Naive B cell (primary cell): Measurements from ENCODE around the gene MEIS1. TPM values are rescaled to one million over a fixed set of nuclear protein-coding genes. Genes with fewer than 3 reads are reported as not detected.

ENCODE experiments used
- ATAC-seq, 2 donors: fragments of 150-1000 bp; cut with Tn5 transposase; 2 replicates each; pipeline ENCODE4 v1.10.0; 2021; ENCODE audit warnings: low read depth in 2 of 2, mild to moderate bottlenecking in 2 of 2, moderate library complexity in 2 of 2
- DNase-seq: peaks from one replicate; pipeline ENCODE4 v3.0.0; 2022
- H3K27ac Mint-ChIP-seq, 6 donors: one replicate each; pipeline ENCODE4 v1.8.0; 2020 to 2022; ENCODE audit warnings: mild to moderate bottlenecking in 6 of 6, mixed read lengths in 6 of 6, moderate library complexity in 5 of 6, inconsistent platforms in 2 of 6
- H3K27me3 Mint-ChIP-seq, 3 donors: one replicate each; pipeline ENCODE4 v1.8.0; 2021 to 2022; ENCODE audit warnings: mixed read lengths in 3 of 3, mild to moderate bottlenecking in 1 of 3
- H3K36me3 Mint-ChIP-seq, 2 donors: one replicate each; pipeline ENCODE4 v1.8.0; 2020 to 2022; ENCODE audit warnings: mixed read lengths in 2 of 2, inconsistent platforms in 1 of 2, mild to moderate bottlenecking in 1 of 2
- H3K4me1 Mint-ChIP-seq, 3 donors: one replicate each; pipeline ENCODE4 v1.8.0; 2020 to 2022; ENCODE audit warnings: mixed read lengths in 3 of 3, inconsistent platforms in 1 of 3, mild to moderate bottlenecking in 1 of 3, moderate library complexity in 1 of 3
- H3K4me3 Mint-ChIP-seq, 8 donors: one replicate each; pipeline ENCODE4 v1.8.0; 2020 to 2022; ENCODE audit warnings: mild to moderate bottlenecking in 8 of 8, mixed read lengths in 8 of 8, moderate library complexity in 8 of 8, inconsistent platforms in 2 of 8
- H3K9me3 Mint-ChIP-seq, 7 donors: one replicate each; pipeline ENCODE4 v1.8.0; 2020 to 2022; ENCODE audit warnings: mixed read lengths in 7 of 7, mild to moderate bottlenecking in 5 of 7, inconsistent platforms in 2 of 7, moderate library complexity in 1 of 7
- polyA plus RNA-seq, 6 donors: library from polyadenylated mRNA; unstranded; fragments of 300-500 nt; fragmentation: Illumina TruSeq; gene quantifications; one replicate each; pipeline ENCODE4 v1.2.3, GENCODE V29; 2021; ENCODE audit warnings: low read depth in 6 of 6

MEIS1 gene
- polyA plus RNA-seq, 6 donors from 2014 or later = 0.56 to 1.9 (median 0.90) TPM; not detected in 3

GRCh38 chr2:66580166-66581049 is 145.5 kb downstream of the MEIS1 start:
- Mint-ChIP-seq H3K36me3 (no peaks in the 10 kb centered on the region), H3K27me3 (peaks cover 38 to 48% (median 40%) of the 10 kb centered on the region in 3 donors), H3K4me1 (peaks cover 9 to 29% (median 25%) of the 10 kb centered on the region in 3 donors), H3K27ac (peak overlapping the region in 1 of 6 donors; percentile 51), H3K4me3 (peak overlapping the region in 3 of 8 donors; percentile 10 to 70 (median 17)), H3K9me3 (peaks cover 0 to 21% (median 5%) of the 10 kb centered on the region in 7 donors)
- ATAC-seq (no peak), DNase-seq (no peak)

- peaks cover 39 to 42% (median 41%) of the 10 kb centered on the region in 3 donors for H3K27me3 Mint-ChIP-seq
- H3K36me3 Mint-ChIP-seq = no peaks in the 10 kb centered on the region
- DNase-seq (no peak), ATAC-seq (no peak)
- H3K4me3 Mint-ChIP-seq = peak overlapping the region in 3 of 8 donors; percentile 5 to 70 (median 17)
- peak overlapping the region in 1 of 6 donors; percentile 51 for H3K27ac Mint-ChIP-seq
- H3K4me1 Mint-ChIP-seq = peaks cover 7 to 23% (median 20%) of the 10 kb centered on the region in 3 donors
- H3K9me3 Mint-ChIP-seq = peaks cover 0 to 21% (median 5%) of the 10 kb centered on the region in 7 donors
Measured at GRCh38 chr2:66581339-66582103, 146.6 kb downstream of the MEIS1 start.

- DNase-seq (no peak), ATAC-seq (no peak)
- H3K27me3 Mint-ChIP-seq = peaks cover 32 to 36% (median 34%) of the 10 kb centered on the region in 3 donors
- peaks cover 0 to 21% (median 5%) of the 10 kb centered on the region in 7 donors for H3K9me3 Mint-ChIP-seq
- H3K4me1 Mint-ChIP-seq = peaks cover 4 to 14% (median 12%) of the 10 kb centered on the region in 3 donors
- no peak overlapping the region for H3K27ac Mint-ChIP-seq
- no peak overlapping the region for H3K4me3 Mint-ChIP-seq
- H3K36me3 Mint-ChIP-seq = no peaks in the 10 kb centered on the region
Measured at GRCh38 chr2:66582104-66582986, 147.4 kb downstream of the MEIS1 start.

GRCh38 chr2:66582987-66583880 is 148.3 kb downstream of the MEIS1 start:
- Mint-ChIP-seq H3K27me3 (peaks cover 24 to 29% (median 25%) of the 10 kb centered on the region in 3 donors), H3K36me3 (no peaks in the 10 kb centered on the region), H3K27ac (no peak overlapping the region), H3K4me1 (peaks cover 0 to 7% (median 6%) of the 10 kb centered on the region in 3 donors), H3K4me3 (no peak overlapping the region), H3K9me3 (peaks cover 0 to 21% (median 5%) of the 10 kb centered on the region in 7 donors)
- DNase-seq (no peak), ATAC-seq (peak; percentile 37 to 49)

GRCh38 chr2:66583881-66584280 is 149.0 kb downstream of the MEIS1 start:
- no peak overlapping the region for H3K27ac Mint-ChIP-seq
- H3K4me1 Mint-ChIP-seq = peaks cover 0 to 7% (median 6%) of the 10 kb centered on the region in 3 donors
- DNase-seq (no peak), ATAC-seq (no peak)
- H3K36me3 Mint-ChIP-seq = no peaks in the 10 kb centered on the region
- H3K4me3 Mint-ChIP-seq = no peak overlapping the region
- H3K27me3 Mint-ChIP-seq = peaks cover 17 to 23% (median 19%) of the 10 kb centered on the region in 3 donors
- peaks cover 0 to 17% (median 5%) of the 10 kb centered on the region in 7 donors for H3K9me3 Mint-ChIP-seq

- peaks cover 8 to 15% (median 9%) of the 10 kb centered on the region in 3 donors for H3K27me3 Mint-ChIP-seq
- peaks cover 0 to 7% (median 6%) of the 10 kb centered on the region in 3 donors for H3K4me1 Mint-ChIP-seq
- peaks cover 0 to 15% (median 3%) of the 10 kb centered on the region in 7 donors for H3K9me3 Mint-ChIP-seq
- H3K27ac Mint-ChIP-seq = no peak overlapping the region
- no peak for DNase-seq
- ATAC-seq = no peak
- no peak overlapping the region for H3K4me3 Mint-ChIP-seq
- H3K36me3 Mint-ChIP-seq = no peaks in the 10 kb centered on the region
Measured at GRCh38 chr2:66585587-66585986, 150.7 kb downstream of the MEIS1 start.

GRCh38 chr2:66587216-66587615 is 152.3 kb downstream of the MEIS1 start:
- H3K27me3 Mint-ChIP-seq = peaks cover 0 to 8% (median 8%) of the 10 kb centered on the region in 3 donors
- H3K36me3 Mint-ChIP-seq = no peaks in the 10 kb centered on the region
- peaks cover 0 to 17% (median 0%) of the 10 kb centered on the region in 7 donors for H3K9me3 Mint-ChIP-seq
- H3K4me3 Mint-ChIP-seq = no peak overlapping the region
- no peak for DNase-seq
- H3K4me1 Mint-ChIP-seq = no peaks in the 10 kb centered on the region
- ATAC-seq = no peak
- H3K27ac Mint-ChIP-seq = no peak overlapping the region

GRCh38 chr2:66594001-66594400 is 159.1 kb downstream of the MEIS1 start:
- H3K27me3 Mint-ChIP-seq = peaks cover 0 to 4% (median 0%) of the 10 kb centered on the region in 3 donors
- no peaks in the 10 kb centered on the region for H3K36me3 Mint-ChIP-seq
- DNase-seq (no peak), ATAC-seq (no peak)
- H3K27ac Mint-ChIP-seq = no peak overlapping the region
- no peak overlapping the region for H3K4me3 Mint-ChIP-seq
- peaks cover 0 to 17% (median 4%) of the 10 kb centered on the region in 7 donors for H3K9me3 Mint-ChIP-seq
- no peaks in the 10 kb centered on the region for H3K4me1 Mint-ChIP-seq

- Mint-ChIP-seq H3K4me3 (no peak overlapping the region), H3K4me1 (no peaks in the 10 kb centered on the region), H3K27ac (no peak overlapping the region), H3K27me3 (peaks cover 0 to 12% (median 5%) of the 10 kb centered on the region in 3 donors), H3K9me3 (peaks cover 0 to 8% (median 4%) of the 10 kb centered on the region in 7 donors), H3K36me3 (no peaks in the 10 kb centered on the region)
- ATAC-seq (no peak), DNase-seq (no peak)
Measured at GRCh38 chr2:66595556-66595955, 160.6 kb downstream of the MEIS1 start.

- Mint-ChIP-seq H3K27ac (no peak overlapping the region), H3K9me3 (peaks cover 0 to 7% (median 4%) of the 10 kb centered on the region in 7 donors), H3K4me1 (no peaks in the 10 kb centered on the region), H3K4me3 (no peak overlapping the region), H3K36me3 (no peaks in the 10 kb centered on the region), H3K27me3 (peaks cover 0 to 12% (median 5%) of the 10 kb centered on the region in 3 donors)
- no peak for ATAC-seq
- no peak for DNase-seq
Measured at GRCh38 chr2:66596256-66596655, 161.3 kb downstream of the MEIS1 start.

GRCh38 chr2:66601624-66602023 is 166.7 kb downstream of the MEIS1 start:
- Mint-ChIP-seq H3K27me3 (peaks cover 5 to 11% (median 5%) of the 10 kb centered on the region in 3 donors), H3K36me3 (no peaks in the 10 kb centered on the region), H3K4me1 (no peaks in the 10 kb centered on the region), H3K27ac (no peak overlapping the region), H3K4me3 (no peak overlapping the region), H3K9me3 (peaks cover 0 to 7% (median 2%) of the 10 kb centered on the region in 7 donors)
- ATAC-seq = no peak
- no peak for DNase-seq

- Mint-ChIP-seq H3K9me3 (peaks cover 0 to 7% (median 2%) of the 10 kb centered on the region in 7 donors), H3K27me3 (peaks cover 5 to 11% (median 5%) of the 10 kb centered on the region in 3 donors), H3K36me3 (no peaks in the 10 kb centered on the region), H3K4me3 (no peak overlapping the region), H3K27ac (no peak overlapping the region), H3K4me1 (no peaks in the 10 kb centered on the region)
- ATAC-seq (no peak), DNase-seq (no peak)
Measured at GRCh38 chr2:66602341-66602740, 167.4 kb downstream of the MEIS1 start.
